Astrocyte (in vitro differentiated cells and primary cell): ENCODE measurements around the gene PEPD.

ENCODE experiments used
- EZH2 ChIP-seq: IDR thresholded peaks from 2 replicates; pipeline ENCODE4 v1.6.1; 2012; ENCODE audit warnings: mild to moderate bottlenecking, low read length, inconsistent platforms; ENCODE audit not compliant: insufficient read depth
- TF ChIP-seq, protein P1 (sequence below): IDR thresholded peaks from 2 replicates; pipeline ENCODE4 v1.5.1; 2011; ENCODE audit warnings: low read depth, mild to moderate bottlenecking, inconsistent platforms, low read length, moderate library complexity; ENCODE audit not compliant: insufficient read depth

DNA sequence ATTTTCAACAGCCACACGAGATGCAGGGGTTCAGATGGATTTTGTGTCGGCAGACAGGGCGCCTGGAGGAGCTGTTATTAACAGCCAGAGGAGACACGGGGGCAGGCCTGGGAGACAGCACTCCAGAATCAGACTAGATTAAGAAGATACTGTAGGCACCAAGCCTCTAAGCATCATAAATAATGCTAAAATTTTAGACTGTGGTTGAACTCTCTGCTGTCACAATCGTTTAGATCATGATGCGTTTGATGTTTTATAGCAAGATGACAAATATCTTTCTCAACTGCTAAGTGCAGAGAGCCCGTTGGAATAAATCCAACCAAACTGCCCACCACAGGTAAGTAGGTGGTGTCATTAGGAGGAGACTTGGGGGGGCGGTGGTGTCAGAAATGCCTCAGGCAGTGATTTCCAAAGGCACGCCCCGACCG is 84.2 kb downstream of the PEPD start:
- TF ChIP-seq, protein P1, sequence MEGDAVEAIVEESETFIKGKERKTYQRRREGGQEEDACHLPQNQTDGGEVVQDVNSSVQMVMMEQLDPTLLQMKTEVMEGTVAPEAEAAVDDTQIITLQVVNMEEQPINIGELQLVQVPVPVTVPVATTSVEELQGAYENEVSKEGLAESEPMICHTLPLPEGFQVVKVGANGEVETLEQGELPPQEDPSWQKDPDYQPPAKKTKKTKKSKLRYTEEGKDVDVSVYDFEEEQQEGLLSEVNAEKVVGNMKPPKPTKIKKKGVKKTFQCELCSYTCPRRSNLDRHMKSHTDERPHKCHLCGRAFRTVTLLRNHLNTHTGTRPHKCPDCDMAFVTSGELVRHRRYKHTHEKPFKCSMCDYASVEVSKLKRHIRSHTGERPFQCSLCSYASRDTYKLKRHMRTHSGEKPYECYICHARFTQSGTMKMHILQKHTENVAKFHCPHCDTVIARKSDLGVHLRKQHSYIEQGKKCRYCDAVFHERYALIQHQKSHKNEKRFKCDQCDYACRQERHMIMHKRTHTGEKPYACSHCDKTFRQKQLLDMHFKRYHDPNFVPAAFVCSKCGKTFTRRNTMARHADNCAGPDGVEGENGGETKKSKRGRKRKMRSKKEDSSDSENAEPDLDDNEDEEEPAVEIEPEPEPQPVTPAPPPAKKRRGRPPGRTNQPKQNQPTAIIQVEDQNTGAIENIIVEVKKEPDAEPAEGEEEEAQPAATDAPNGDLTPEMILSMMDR, result no peak
- TF ChIP-seq EZH2, result no peak
